GM12864 (cell line): Measurements from ENCODE around the gene TMEM170B.

Source experiments
- DNase-seq: peaks from one replicate; pipeline ENCODE4 v3.0.0-alpha.2; 2011; ENCODE audit warnings: low read depth
- H3K4me3 ChIP-seq: 2 replicates; pipeline ENCODE4 v1.5.1; 2011; ENCODE audit warnings: mild to moderate bottlenecking, low read depth, low read length, control low read depth
- TF ChIP-seq, protein P1 (sequence below): IDR thresholded peaks from 2 replicates; pipeline ENCODE4 v1.5.1; 2011; ENCODE audit warnings: low read depth, mild to moderate bottlenecking, moderate library complexity, low read length, control low read depth, inconsistent platforms; ENCODE audit errors: missing control alignments

TMEM170B gene

DNA sequence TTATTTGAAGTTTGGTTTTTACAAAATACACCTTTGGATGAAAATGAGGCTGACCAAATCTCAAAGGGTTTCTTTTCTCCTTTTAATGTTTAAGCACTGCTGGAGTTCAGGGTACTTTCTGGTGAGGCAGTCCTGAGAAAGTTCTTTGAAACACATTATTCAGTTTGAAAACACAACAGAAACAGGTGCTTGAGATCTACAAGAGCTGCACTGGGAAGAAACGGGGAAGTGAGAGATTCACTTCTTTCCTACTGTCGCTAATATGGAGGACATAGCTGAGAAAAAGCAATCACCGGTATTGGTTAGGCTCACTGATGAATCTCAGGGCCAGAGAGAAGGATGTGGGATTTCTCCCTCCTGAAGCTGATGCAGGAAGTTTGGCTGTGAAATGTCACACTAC, 22.9 kb upstream of the TMEM170B start:
- TF ChIP-seq, protein P1, sequence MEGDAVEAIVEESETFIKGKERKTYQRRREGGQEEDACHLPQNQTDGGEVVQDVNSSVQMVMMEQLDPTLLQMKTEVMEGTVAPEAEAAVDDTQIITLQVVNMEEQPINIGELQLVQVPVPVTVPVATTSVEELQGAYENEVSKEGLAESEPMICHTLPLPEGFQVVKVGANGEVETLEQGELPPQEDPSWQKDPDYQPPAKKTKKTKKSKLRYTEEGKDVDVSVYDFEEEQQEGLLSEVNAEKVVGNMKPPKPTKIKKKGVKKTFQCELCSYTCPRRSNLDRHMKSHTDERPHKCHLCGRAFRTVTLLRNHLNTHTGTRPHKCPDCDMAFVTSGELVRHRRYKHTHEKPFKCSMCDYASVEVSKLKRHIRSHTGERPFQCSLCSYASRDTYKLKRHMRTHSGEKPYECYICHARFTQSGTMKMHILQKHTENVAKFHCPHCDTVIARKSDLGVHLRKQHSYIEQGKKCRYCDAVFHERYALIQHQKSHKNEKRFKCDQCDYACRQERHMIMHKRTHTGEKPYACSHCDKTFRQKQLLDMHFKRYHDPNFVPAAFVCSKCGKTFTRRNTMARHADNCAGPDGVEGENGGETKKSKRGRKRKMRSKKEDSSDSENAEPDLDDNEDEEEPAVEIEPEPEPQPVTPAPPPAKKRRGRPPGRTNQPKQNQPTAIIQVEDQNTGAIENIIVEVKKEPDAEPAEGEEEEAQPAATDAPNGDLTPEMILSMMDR: no peak
- H3K4me3 ChIP-seq: no peak overlapping the region
- peak; percentile 77 for DNase-seq

DNA sequence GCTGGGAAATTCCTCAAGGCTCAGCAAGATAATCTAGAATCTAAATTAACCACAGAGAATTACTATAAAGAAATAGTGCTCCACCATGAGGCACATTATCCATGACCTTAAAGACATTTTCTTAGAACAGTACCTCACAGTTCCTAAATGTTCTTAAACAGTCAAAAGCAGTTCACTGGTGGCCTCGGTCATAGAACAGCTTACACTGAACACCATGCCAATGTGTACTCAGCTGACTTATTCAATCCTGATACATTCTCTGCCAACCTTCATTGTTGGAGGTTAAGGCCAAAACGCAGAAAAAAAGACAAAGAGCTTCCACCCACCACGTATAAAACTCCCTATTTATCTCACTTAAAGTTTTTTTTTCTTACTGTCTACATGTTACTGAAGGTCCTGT, 21.8 kb upstream of the TMEM170B start:
- no peak overlapping the region for H3K4me3 ChIP-seq
- TF ChIP-seq, protein P1: no peak
- DNase-seq: no peak

DNA sequence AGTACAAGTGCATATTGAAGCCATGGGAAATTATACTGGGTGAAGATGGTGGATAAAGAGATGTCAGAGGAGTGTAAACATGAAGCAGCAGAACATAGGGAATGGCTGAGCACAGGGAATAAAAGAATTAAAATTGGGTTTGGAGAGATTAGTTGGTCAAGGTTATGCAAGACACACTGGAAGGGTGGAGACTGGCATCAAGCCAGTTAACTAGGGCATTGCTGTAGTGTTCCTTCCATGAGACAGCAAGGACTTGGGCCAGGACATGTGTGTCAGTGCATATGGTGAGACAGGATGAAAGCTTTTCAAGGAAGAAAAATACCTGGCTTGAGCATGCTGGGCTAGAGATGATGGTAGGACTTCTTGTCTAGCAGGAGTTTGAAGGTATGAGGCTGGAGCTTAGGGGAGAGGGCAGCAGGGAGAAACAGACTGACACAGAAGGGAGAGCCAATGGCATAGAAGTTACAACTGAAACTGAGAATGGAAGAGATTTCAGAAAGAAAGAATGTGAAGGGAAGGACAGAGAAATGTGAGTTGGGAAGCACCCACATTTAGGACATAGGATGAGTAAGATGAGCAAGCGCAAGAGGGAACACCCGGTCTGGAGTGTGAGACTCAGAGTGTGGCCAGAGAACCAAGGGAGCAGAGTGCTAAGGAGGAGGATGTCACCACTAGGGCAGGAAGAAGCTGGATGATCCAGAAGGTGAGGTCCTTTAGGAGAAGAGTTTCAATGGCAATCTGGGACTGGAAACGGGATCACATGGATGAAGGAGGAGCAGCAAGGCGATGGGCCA, 14.5 kb upstream of the TMEM170B start:
- H3K4me3 ChIP-seq: no peak overlapping the region
- TF ChIP-seq, protein P1: no peak
- DNase-seq: no peak

DNA sequence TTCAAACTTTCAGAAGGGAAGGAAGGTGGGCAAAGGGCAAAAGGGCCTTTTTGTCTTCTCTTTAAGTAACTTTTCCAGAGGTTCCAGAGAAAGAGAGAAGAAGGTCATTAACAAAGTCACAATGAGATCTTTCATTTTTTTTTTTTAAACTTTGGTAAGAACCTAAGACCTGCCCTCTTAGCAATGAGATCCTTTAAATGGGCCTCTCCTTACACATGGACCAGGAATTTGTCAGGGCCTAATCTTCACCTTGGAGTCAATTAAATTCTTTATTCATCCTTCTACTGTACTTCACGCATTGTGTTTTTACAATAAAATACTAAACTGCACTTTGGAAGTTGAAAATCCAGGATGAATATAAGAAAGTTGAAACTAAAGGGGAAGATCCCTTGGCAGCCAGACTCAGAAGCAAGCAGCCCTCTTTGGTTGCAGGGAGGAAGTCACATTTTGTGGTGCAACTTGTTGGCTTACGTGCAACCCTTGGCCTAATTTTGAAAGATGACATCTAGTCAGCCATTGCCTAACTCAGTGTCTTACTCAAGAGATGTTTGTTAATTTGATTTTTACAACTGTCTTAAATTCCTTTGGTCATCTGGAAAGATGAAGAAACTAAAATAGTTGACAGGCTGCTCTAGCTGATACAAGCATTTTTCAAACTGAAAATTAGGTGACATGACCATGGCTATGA, 11.9 kb upstream of the TMEM170B start:
- TF ChIP-seq, protein P1: no peak
- DNase-seq: no peak
- no peak overlapping the region for H3K4me3 ChIP-seq

DNA sequence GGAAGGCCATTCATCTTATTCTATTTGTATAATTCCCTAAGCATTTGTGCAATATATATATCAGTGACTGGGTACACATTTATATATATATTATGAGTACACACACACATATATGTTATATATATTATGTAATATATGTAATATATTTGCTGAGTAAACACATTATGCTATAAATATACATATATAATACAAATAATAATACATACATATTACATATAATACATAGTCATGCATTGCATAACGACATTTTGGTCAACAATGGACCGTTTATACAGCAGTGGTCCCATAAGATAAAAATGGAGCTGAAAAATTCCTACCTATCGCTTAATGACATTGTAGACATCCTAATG, 11.4 kb upstream of the TMEM170B start:
- H3K4me3 ChIP-seq: no peak overlapping the region
- TF ChIP-seq, protein P1: no peak
- DNase-seq: no peak

DNA sequence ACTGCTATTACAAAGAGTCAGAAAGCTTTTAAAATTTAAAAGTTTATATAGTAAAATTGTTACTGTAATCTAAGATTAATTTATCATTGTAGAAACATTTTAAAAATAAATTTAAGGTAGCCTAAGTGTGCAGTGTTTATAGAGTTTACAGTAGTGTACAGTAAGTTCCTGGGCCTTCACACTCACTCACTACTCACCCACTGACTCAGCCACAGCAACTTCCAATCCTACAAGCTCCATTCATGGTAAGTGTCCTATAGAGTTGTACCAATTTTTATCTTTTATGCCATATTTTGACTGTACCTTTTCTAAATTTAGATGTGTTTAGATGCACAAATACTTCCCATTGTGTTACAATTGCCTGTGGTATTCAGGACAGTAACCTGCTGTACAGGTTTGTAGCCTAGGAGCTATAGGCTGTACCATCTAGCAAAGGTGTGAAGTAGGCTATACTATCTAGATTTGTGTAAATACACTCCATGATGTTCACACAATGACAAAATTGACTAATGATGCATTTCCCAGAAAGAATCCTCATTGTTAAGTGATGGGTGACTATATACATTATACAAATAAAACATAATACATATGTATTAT, 10.2 kb upstream of the TMEM170B start:
- TF ChIP-seq, protein P1: no peak
- DNase-seq: no peak
- H3K4me3 ChIP-seq: no peak overlapping the region
